GM12892 (cell line): ENCODE measurements around the gene FAAP20.

Experiments used
- DNase-seq: peaks from one replicate; pipeline ENCODE4 v3.0.0; 2011; ENCODE audit not compliant: insufficient read length
- FAIRE-seq: peaks from 2 replicates; lab custom pipeline; 2011; peaks lifted over from hg19 to GRCh38; lab: Jason Lieb, UNC
- POLR2A ChIP-seq: IDR thresholded peaks from 2 replicates; pipeline ENCODE4 v1.6.1; 2011; ENCODE audit warnings: low read depth, low read length, control low read depth
- POLR2AphosphoS5 ChIP-seq: IDR thresholded peaks from 2 replicates; pipeline ENCODE4 v1.6.1; 2011; ENCODE audit warnings: low read depth, low read length, control low read depth
- TAF1 ChIP-seq: IDR thresholded peaks from 2 replicates; pipeline ENCODE4 v1.6.1; 2011; ENCODE audit warnings: low read depth, mild to moderate bottlenecking, control low read depth, low read length, borderline replicate concordance

The FAAP20 gene

GRCh38 chr1:2229037-2229864, 34.7 kb upstream of the FAAP20 start:
- FAIRE-seq (peak; percentile 71), DNase-seq (peak; percentile 66)
- TF ChIP-seq POLR2AphosphoS5: no peak
- no peak for TF ChIP-seq POLR2A
- TF ChIP-seq TAF1: no peak

DNA sequence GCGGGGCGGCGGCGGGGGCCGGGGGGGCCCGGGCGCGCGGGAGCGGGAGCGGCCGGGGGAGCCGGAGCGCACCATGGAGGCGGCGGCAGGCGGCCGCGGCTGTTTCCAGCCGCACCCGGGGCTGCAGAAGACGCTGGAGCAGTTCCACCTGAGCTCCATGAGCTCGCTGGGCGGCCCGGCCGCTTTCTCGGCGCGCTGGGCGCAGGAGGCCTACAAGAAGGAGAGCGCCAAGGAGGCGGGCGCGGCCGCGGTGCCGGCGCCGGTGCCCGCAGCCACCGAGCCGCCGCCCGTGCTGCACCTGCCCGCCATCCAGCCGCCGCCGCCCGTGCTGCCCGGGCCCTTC, 34.1 kb upstream of the FAAP20 start:
- FAIRE-seq: no peak
- TF ChIP-seq POLR2A (no peak), POLR2AphosphoS5 (no peak), TAF1 (no peak)
- DNase-seq: no peak

GRCh38 chr1:2228157-2228594, 33.6 kb upstream of the FAAP20 start, which contains the start of gene SKI:
SKI (plus strand) TSS chr1:2228319; CDS start chr1:2228767, 448 bp downstream.
- FAIRE-seq (no peak), DNase-seq (no peak)
- TF ChIP-seq TAF1 (no peak), POLR2A (no peak)

- peak; percentile 99 for FAIRE-seq
- no peak; the same call in 1 of the 2 replicates for TF ChIP-seq POLR2A
- TF ChIP-seq TAF1: peak; percentile 92; the same call in 1 of the 2 replicates
- DNase-seq: peak; percentile 99
Observed at GRCh38 chr1:2227346-2228156, 33.0 kb upstream of the FAAP20 start.

GRCh38 chr1:2226525-2227345, 32.2 kb upstream of the FAAP20 start:
- FAIRE-seq (no peak), DNase-seq (no peak)
- TF ChIP-seq TAF1: no peak
- TF ChIP-seq POLR2AphosphoS5: no peak
- no peak for TF ChIP-seq POLR2A

DNA sequence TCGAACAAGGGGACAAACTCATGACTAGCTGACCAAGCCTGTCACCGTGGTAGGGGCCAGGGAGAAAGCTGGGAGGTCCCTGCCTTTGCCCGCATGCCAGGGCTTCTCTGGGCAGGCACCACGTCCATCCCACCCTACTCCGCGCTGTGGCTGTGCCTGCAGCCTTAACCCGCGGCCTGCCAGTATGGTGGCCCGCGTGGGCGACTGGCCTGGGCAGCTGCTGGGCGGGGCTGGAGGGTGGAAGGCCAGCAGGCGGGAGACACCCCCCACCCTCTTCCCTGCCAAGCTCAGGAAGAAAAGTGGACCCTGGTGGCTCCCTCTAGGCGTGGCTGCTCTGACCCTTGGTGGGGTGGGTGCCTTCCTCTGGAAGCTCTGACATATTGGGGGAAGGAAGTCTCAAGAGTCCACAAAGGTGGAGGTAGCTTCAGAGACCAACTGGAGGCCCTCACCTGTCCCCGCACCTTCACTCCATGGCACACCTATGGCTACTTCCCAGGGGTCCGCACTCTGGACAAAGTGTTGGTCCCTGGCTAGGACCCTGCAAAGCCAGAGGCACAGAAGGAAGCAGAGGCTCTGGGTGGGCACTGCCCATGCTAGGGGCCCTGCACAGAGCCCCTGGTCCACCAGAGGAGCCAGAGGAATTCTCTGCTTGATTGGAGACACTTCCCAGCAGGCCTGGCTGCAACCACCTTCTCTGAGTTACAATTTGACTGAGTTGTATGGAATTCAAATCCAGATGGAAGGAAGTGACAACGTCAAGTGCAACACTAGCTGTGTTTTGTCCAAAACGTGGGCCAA, 30.3 kb upstream of the FAAP20 start:
- FAIRE-seq (no peak), DNase-seq (no peak)
- TF ChIP-seq POLR2AphosphoS5: no peak
- TF ChIP-seq TAF1: no peak
- TF ChIP-seq POLR2A: no peak

DNA sequence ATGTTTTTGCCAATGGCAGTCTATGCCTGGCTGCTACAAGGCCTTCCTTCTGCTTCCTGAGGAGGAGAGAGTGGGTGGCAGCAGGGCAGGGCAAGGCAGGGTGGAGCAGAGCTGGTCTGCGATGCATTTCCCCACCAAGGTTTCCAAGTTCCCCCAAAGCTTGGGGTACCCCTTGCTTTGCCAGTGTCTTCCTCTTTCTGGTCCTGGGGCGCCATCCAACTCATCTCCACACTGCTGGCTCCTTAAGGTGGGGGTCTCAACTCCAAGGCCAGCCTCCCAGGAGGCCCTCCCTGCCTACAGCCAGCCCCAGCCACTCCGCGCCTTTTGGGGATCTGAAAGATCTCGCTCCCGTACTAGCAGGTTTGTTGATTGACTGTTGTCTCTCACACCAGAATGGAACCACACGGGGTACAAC, 29.6 kb upstream of the FAAP20 start:
- DNase-seq (no peak), FAIRE-seq (no peak)
- TF ChIP-seq TAF1 (no peak), POLR2AphosphoS5 (no peak), POLR2A (no peak)

DNA sequence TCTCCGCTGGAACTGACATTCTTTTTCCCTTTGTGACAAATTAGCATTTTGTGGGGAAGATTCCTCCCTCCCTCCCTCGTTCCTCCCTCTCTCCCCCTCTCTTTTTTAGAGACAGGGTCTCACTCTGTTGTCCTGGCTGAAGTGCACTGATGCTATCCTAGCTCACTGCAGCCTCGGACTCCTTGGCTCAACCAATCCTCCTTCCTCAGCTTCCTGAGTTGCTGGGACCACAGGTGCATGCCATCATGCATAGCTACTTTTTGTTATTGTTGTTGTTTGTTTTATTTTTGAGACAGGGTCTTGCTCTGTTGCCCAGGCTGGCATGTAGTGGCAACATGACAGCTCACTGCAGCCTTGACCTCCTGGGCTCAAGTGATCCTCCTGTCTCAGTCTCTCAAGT, 26.7 kb upstream of the FAAP20 start:
- TF ChIP-seq POLR2AphosphoS5: no peak
- TF ChIP-seq POLR2A: no peak
- TF ChIP-seq TAF1: no peak
- no peak for FAIRE-seq

GRCh38 chr1:2216767-2217058, 22.1 kb upstream of the FAAP20 start:
- no peak for TF ChIP-seq POLR2AphosphoS5
- TF ChIP-seq POLR2A: no peak
- TF ChIP-seq TAF1: no peak
- DNase-seq: no peak
- FAIRE-seq: no peak

More for the DNA sequence above, 26.7 kb upstream of the FAAP20 start:
- DNase-seq: no peak

GRCh38 chr1:2215909-2216766, 21.6 kb upstream of the FAAP20 start:
- FAIRE-seq (no peak), DNase-seq (no peak)

GRCh38 chr1:2215329-2215728, 20.8 kb upstream of the FAAP20 start:
- FAIRE-seq (no peak), DNase-seq (no peak)
- TF ChIP-seq TAF1: no peak
- no peak for TF ChIP-seq POLR2AphosphoS5
- no peak for TF ChIP-seq POLR2A

More at GRCh38 chr1:2215909-2216766, 21.6 kb upstream of the FAAP20 start:
- no peak for TF ChIP-seq POLR2AphosphoS5
- no peak for TF ChIP-seq TAF1
- TF ChIP-seq POLR2A: no peak
